Glomerular endothelial cell (primary cell): ENCODE measurements around the gene KLHL8. TPM values are rescaled to one million over a fixed set of nuclear protein-coding genes. Genes with fewer than 3 reads are reported as not detected.
"Not testable (repeated sequence)": the region's sequence is repeated elsewhere in the genome, so short reads cannot be mapped to it uniquely, and the experiment has no call there.

Experiments
- DNase-seq: peaks from one replicate; pipeline ENCODE4 v3.0.0-alpha.2; 2011; ENCODE audit warnings: low read depth, low spot score; ENCODE audit errors: extremely low read depth
- total RNA-seq: library from RNA; depleted of rRNA; stranded (reverse); fragments of >200 nt; gene quantifications from 2 replicates; pipeline ENCODE4 v1.2.3, GENCODE V29; 2015

Gene KLHL8
- total RNA-seq, 1 donor from 2014 or later: 5.1 TPM

GRCh38 chr4:87228262-87228860 lies 7.9 kb upstream of the KLHL8 start:
- DNase-seq: no peak

DNA sequence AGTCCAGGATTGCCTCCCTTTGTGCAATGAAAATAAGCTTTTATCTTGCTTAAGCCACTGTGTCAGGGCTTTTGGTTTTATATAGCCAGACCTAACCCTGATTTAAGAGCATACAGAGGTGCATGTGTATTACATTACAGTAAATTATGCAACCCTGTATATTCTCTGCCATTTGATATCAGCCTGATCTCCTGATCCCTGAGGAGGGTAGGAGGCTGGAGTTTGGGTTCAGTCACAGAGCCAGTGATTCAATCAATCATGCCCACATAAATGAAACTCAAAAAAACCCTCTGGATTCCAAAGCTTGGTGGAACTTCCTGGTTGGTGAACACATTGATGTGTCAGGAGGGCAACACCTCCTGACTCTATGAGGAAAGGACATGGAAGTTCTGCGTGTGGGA lies 7.3 kb upstream of the KLHL8 start:
- DNase-seq: no peak

DNA sequence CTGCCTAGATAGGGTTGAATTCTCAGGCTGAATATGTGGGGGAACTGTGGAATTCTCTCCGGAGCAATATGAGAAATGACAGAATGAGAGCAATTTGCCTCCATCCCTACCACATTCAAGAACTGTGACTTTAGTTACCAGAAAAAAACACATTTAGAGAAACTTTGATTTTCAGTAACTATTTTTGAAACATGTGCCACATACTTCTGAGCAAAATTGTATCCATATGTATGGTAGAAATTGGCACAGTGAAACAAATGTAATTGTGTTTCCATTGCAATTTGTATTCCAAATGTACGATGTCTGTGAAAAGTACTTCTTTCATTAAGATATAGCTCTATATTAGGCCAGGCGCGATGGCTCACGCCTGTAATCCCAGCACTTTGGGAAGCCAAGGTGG lies 5.5 kb upstream of the KLHL8 start:
- no peak for DNase-seq

DNA sequence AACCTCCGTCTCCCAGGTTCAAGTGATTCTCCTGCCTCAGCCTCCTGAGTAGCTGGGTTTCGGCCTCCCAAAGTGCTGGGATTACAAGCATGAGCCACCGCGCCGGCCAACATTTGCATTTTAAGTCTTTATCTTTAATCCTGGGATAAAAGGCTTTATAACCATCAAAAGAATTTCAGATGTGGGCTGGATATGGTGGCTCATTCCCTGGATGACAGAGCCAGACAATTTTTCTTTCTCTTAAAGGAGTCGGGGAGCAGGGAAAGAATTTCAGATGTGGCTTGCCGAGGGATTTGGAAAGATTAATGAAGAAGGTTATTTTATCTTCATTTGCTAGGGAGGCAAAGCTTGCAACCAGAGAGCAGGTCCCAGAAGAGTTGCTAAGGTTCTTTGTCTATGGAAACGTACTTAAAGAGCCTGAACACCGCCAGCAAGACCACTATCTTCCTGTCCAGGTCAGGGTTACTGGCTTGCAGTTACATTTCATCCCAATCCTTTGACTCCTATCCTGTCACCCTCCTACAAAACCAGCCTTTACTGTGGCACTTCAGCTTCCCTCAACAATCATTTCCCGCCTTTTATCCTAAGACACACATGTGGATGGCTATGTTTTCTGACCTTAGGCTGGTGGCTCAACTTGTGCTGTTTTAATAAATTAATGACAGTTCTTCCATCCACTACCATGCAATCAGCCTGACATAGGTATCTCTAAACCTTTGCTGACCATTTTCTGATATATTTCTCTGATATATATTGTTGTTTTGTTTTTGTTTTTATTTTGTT lies 3.9 kb upstream of the KLHL8 start:
- DNase-seq: no peak

DNA sequence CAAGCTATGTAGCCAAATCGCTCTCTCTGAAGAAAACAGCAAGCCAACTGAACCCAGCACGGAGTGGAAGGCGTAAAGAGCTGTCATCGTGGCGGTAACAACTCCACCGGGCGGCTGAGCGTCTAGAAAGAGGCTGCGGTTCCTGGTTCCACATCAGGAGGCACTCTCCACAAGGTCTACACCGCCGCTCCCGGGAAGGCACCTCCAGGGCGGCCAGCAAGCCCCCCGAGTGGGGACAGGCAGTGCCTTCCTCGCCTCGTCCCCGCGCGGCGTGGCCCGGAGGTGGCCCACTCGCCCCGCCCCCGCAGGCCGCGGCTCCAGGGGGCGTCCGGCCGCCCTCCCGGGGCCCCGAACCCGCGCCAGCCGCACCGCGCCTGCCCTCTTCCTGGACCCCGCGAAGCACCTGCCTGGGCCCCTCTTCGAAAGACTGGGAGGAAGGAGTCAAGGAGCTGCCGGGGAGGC lies 755 bp downstream of the KLHL8 start:
- no peak for DNase-seq

DNA sequence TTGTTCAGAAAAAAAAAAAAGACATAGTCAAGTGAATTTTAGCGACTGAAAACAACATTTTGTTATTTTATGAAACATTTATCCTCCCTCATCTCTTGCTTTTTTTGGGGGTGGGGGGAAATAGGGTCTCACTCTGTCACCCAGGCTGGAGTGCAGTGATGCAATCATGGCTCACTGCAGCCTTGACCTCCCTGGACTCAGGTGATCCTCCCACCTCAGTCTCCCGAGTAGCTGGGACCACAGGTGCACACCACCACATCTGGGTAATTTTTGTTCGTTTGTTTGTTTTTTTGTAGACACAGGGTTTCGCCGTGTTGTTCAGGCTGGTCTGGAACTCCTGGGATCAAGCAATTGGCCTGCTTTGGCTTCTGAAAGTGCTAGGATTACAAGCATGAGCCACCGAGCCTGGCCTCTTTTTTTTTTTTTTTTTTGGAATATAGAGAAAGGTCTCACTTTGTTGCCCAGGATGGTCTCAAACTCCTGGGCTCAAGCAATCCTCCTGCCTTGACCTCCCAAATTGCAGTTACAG lies 3.1 kb downstream of the KLHL8 start:
- DNase-seq: not testable (repeated sequence)

GRCh38 chr4:87216469-87216868 lies 3.9 kb downstream of the KLHL8 start:
- no peak for DNase-seq

- no peak for DNase-seq
Measured at GRCh38 chr4:87213421-87214075, 6.9 kb downstream of the KLHL8 start.

DNA sequence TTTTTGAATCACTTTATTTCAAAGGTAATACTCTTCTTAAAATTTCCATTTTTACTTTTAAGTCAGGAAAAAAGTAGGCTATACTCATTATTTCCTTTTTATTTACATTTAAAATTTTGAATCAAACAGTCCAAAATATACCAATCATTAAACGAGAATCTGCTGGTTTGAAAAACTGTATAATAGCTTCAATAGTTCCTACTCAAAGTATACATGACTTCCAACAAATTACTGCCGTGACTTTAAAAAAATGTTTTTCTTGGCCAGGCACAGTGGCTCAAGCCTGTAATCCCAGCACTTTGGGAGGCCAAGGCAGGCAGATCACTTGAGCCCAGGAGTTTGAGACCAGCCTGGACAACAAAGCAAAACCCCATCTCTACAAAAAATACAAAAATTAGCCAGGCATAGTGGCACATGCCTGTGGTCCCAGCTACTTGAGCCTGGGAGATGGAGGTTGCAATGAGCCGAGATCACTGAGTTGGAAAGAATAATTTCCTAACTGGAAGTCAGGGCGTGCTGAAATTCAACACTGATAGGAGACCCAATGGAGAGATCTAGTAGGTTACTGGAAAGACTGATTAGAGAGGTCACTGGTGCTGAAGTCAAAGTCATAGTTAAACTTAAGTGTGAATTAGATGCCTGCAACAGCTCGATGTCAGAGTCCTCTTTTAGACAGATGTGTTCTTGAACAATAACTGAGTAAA lies 9.0 kb downstream of the KLHL8 start:
- no peak for DNase-seq

DNA sequence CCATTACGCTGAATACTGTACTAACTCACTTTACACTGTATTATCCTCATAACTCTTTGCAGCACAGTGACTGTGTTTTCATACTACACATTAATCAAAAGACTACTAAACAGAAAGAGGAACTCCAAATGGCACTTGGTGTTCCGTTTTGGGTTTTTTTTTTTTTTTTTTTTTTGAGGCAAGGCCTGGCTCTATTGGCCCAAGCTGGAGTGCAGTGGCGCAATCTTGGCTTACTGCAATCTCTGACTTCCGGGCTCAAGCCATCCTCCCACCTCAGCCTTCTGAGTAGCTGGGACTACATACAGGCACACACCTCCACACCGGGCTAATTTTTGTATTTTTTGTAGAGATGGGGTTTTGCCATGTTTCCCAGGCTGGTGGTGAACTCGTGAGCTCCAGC lies 10.7 kb downstream of the KLHL8 start:
- DNase-seq: no peak

DNA sequence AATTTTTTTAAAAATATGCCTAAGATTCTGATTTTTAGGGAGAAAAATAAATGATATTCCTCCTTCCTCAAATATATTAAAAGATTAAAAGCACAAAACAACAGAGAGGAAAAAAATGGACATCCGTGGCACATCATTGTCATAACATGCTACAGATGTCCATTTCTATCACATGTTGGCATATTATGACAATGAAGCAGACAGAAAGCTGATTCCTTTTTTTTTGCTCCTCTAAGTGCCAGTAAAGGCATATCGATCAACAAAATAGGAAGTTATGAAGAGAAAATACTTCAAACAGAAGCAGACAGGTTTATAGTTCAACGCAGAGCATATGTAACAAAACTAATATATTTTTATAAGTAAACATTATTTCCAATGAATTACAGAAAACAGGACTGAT lies 11.2 kb downstream of the KLHL8 start:
- no peak for DNase-seq

DNA sequence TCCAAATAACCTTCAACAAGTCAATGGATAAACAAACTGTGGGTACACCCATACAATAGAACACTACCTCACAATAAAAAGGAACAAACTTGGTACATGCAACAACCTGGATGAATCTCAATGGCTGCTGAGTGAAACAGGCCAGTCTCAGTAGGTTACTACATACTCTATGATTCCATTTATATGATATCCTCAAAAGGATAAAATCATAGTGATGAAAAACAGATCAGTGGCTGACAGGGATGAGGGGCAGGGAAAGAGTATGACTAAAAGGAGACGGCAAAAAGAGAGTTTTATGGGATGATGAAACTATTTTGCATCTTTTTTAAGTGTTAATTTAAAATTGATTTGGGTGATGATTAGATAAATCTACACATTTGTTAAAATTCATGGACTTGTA lies 15.9 kb downstream of the KLHL8 start:
- DNase-seq: no peak

DNA sequence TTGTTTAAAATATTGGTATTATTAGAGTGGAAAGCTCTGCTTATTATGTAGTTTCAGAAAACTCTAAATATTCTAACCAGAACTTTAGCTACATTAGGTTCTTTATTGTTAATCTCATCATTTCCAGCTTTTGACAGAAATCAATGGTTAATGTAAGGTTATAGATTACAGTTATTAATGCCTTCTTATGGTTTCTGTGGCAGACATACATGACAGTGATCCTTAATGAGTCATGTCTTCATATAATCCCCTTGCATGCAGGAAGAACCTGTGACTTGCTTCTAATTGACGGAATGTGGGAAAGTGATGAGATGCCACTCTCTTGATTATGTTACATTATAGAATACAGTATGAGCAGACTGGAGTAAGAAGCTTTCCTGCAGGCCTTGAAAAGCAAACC lies 23.5 kb downstream of the KLHL8 start:
- DNase-seq: no peak

DNA sequence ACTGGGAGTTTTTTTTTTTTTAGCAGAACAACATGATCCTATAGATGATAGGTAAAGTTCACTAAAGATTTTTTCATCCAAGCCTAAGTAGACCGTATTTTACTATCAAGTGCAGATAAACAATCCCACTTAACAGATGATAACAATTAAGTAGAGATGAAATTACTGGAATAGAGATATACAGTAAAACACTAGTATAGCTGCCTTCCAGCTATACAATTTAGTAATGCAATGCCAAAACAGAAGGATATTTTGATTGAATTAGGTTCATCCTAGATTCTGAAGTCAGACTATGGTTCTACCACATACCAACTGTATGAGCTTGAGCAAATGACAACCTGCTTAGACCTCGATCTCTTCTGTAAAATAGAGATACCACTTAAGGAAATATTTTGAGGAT lies 24.3 kb downstream of the KLHL8 start:
- no peak for DNase-seq

DNA sequence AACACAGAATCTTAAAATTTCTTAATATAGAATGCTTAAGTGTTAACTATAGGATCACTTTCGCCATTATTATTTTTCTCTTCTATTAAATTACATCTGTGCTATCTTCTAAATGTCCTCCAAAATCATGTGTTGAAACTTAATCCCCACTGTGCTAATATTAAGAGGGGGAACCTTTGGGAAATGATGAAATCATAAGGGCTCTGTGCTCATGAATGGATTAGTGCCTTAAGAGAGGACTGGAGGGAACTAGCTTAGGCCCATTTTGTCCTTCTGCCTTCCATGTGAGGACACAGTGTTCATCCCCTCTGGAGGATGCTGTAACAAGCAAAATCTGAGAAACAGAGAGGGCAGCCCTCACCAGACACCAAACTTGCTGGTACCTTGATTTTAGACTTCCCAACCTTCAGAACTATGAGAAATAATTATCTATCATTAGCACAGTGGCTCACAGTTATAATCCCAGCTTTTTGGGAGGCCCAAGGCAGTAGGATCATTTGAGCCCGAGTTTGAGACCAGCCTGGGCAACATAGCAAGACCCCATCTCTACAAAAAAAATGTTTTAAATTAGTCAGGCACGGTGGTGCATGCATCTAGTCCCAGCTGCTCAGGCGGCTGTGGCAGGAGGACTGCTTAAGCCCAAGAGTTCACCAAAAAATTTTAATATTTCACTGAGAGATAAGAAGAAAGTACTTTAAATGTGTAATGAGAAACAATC lies 26.3 kb downstream of the KLHL8 start:
- no peak for DNase-seq

DNA sequence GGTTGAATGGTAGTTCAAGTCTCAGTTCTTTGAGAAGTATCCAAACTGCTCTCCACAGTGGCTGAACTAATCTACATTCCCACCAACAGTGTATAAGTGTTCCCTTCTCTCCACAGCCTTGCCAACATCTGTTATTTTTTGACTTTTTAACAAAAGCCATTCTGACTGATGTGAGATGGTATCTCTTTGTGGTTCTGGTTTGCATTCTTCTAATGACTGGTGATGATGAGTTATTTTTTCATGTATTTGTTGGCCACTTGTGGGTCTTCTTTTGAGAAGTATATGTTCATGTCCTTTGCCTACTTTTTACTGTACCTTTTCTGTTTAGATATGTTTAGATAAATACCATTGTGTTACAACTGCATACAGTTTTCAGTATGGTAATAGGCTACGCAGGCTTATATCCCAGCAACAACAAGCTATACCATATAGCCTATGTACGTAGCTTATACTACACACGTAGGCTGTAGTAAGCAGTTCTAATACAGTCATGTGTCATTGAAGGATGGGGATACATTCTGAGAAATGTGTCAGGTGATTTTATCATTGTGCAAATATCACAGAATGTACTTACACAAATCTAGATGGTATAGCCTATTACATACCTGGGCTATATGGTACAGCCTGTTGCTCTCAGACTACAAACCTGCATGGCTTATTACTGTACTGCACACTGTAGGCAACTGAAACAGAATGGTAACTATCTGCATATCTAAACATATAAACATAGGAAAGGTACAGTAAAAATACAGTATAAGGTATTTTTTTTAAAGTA lies 28.1 kb downstream of the KLHL8 start:
- DNase-seq: no peak

DNA sequence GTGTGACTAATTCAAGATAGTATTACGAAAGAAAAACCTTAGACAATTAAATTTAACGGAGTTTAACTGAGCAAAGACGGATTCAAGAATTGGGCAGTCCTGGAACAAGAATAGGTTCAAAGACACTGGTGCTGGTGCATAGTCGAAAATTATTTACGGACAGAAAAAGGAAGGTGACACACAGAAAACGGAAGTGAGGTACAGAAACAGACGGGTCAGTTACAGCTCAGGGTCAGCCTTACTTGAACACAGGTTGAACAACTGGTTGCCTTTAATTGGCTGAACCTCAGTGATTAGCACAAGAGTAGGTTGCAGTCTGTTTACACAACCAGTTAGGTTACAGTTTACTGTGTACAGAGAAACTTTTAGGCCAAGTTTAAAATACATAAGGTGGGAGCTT lies 31.5 kb downstream of the KLHL8 start:
- no peak for DNase-seq

- no peak for DNase-seq
Measured at GRCh38 chr4:87188048-87188447, 32.4 kb downstream of the KLHL8 start.

- no peak for DNase-seq
Measured at GRCh38 chr4:87185146-87185870, 35.1 kb downstream of the KLHL8 start.
